ENCODE measurements around the gene PROM1.

DNA sequence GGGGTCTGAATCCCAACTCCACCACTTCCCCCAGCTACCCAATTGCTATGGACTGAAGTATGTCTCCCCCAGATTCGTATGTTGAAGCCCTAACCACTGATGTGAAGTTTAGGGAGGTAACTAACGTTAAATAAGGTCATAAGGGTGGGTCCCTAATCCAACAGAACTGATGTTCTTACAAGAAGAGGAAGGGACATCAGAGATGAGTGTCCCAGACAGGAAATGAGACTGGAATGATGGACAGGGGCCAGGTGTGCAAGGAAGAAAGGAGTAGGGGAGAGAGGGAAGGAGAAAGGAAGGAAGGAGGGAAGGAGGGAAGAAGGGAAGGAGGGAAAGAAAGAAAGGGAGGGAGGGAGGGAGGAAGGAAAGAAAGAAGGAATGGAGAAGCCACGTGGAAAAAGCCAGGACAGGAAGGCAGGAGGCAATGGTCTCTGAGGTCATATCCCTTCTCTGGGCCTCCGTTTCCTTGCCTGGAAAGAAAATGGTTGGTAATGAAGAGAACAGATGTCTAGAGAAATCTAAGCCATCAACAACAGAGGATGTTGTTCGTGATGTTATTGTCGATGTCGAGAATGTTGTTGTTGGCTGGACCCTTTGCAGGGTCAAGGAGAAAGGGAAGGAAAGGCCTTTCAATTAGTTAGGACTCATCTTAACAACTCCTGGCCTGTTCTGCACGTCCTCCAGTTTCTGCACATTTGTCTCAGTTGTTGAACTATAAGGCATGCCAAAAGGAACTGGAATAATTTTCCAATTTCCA lies 61.8 kb downstream of the PROM1 start:
- TF ChIP-seq EZH2 (IDR thresholded peaks at IDR 0.05) (no peak), POLR2A (IDR thresholded peaks at IDR 0.05; ENCODE audit: borderline replicate concordance, extremely low read depth, insufficient read depth, insufficient read length) (no peak), SRF (IDR thresholded peaks at IDR 0.05; ENCODE audit: low read depth) (no peak), POLR2AphosphoS5 (IDR thresholded peaks at IDR 0.05; ENCODE audit: low read depth, low read length) (no peak), SIN3A (IDR thresholded peaks at IDR 0.05; ENCODE audit: low read depth) (no peak), ZNF274 (IDR thresholded peaks at IDR 0.05; ENCODE audit: low read depth, low read length) (no peak)
- TF ChIP-seq, protein P1, sequence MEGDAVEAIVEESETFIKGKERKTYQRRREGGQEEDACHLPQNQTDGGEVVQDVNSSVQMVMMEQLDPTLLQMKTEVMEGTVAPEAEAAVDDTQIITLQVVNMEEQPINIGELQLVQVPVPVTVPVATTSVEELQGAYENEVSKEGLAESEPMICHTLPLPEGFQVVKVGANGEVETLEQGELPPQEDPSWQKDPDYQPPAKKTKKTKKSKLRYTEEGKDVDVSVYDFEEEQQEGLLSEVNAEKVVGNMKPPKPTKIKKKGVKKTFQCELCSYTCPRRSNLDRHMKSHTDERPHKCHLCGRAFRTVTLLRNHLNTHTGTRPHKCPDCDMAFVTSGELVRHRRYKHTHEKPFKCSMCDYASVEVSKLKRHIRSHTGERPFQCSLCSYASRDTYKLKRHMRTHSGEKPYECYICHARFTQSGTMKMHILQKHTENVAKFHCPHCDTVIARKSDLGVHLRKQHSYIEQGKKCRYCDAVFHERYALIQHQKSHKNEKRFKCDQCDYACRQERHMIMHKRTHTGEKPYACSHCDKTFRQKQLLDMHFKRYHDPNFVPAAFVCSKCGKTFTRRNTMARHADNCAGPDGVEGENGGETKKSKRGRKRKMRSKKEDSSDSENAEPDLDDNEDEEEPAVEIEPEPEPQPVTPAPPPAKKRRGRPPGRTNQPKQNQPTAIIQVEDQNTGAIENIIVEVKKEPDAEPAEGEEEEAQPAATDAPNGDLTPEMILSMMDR (IDR thresholded peaks at IDR 0.05 in 2 of 3, conservative IDR thresholded peaks at IDR 0.05 in 1 of 3; ENCODE audit: borderline replicate concordance in 1 of 3, insufficient read depth in 1 of 3, low read depth in 2 of 3, low read length in 2 of 3): no peak
- TF ChIP-seq, protein P2, sequence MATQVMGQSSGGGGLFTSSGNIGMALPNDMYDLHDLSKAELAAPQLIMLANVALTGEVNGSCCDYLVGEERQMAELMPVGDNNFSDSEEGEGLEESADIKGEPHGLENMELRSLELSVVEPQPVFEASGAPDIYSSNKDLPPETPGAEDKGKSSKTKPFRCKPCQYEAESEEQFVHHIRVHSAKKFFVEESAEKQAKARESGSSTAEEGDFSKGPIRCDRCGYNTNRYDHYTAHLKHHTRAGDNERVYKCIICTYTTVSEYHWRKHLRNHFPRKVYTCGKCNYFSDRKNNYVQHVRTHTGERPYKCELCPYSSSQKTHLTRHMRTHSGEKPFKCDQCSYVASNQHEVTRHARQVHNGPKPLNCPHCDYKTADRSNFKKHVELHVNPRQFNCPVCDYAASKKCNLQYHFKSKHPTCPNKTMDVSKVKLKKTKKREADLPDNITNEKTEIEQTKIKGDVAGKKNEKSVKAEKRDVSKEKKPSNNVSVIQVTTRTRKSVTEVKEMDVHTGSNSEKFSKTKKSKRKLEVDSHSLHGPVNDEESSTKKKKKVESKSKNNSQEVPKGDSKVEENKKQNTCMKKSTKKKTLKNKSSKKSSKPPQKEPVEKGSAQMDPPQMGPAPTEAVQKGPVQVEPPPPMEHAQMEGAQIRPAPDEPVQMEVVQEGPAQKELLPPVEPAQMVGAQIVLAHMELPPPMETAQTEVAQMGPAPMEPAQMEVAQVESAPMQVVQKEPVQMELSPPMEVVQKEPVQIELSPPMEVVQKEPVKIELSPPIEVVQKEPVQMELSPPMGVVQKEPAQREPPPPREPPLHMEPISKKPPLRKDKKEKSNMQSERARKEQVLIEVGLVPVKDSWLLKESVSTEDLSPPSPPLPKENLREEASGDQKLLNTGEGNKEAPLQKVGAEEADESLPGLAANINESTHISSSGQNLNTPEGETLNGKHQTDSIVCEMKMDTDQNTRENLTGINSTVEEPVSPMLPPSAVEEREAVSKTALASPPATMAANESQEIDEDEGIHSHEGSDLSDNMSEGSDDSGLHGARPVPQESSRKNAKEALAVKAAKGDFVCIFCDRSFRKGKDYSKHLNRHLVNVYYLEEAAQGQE (IDR thresholded peaks at IDR 0.05; ENCODE audit: low read depth): no peak
- TF ChIP-seq, protein P3, sequence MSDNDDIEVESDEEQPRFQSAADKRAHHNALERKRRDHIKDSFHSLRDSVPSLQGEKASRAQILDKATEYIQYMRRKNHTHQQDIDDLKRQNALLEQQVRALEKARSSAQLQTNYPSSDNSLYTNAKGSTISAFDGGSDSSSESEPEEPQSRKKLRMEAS (IDR thresholded peaks at IDR 0.05): no peak

Measured in HCT116 (cell line).